Endothelial cell of umbilical vein (primary cell): Measurements from ENCODE around the gene NUTF2.

Source experiments
- MAX ChIP-seq: IDR thresholded peaks from 2 replicates; pipeline ENCODE4 v1.6.1; 2011; ENCODE audit not compliant: insufficient read depth, insufficient read length
- POLR2A ChIP-seq: IDR thresholded peaks from 2 replicates; pipeline ENCODE4 v1.6.1; 2012; ENCODE audit warnings: low read depth, mild to moderate bottlenecking, control low read depth, low read length
- POLR2AphosphoS5 ChIP-seq: IDR thresholded peaks from 2 replicates; pipeline ENCODE4 v1.6.1; 2012; ENCODE audit warnings: low read depth, mild to moderate bottlenecking, control low read depth, low read length, moderate library complexity; ENCODE audit not compliant: insufficient read depth
- TF ChIP-seq, protein P1 (sequence below), 2 donors: IDR thresholded peaks; 1 replicate in 1 of 2; 2 replicates in 1 of 2; pipeline ENCODE4 v1.5.1; 2011; ENCODE audit warnings: low read length in 2 of 2, mild to moderate bottlenecking in 2 of 2, moderate library complexity in 2 of 2, control low read depth in 1 of 2, inconsistent platforms in 1 of 2, low read depth in 1 of 2; ENCODE audit not compliant: insufficient read depth in 1 of 2; ENCODE audit errors: extremely low read depth in 1 of 2

- TF ChIP-seq POLR2A: no peak
- TF ChIP-seq POLR2AphosphoS5: no peak
- TF ChIP-seq, protein P1, sequence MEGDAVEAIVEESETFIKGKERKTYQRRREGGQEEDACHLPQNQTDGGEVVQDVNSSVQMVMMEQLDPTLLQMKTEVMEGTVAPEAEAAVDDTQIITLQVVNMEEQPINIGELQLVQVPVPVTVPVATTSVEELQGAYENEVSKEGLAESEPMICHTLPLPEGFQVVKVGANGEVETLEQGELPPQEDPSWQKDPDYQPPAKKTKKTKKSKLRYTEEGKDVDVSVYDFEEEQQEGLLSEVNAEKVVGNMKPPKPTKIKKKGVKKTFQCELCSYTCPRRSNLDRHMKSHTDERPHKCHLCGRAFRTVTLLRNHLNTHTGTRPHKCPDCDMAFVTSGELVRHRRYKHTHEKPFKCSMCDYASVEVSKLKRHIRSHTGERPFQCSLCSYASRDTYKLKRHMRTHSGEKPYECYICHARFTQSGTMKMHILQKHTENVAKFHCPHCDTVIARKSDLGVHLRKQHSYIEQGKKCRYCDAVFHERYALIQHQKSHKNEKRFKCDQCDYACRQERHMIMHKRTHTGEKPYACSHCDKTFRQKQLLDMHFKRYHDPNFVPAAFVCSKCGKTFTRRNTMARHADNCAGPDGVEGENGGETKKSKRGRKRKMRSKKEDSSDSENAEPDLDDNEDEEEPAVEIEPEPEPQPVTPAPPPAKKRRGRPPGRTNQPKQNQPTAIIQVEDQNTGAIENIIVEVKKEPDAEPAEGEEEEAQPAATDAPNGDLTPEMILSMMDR (IDR thresholded peaks at IDR 0.05; ENCODE audit: extremely low read depth in 1 of 2, insufficient read depth in 1 of 2, low read depth in 1 of 2, low read length in 2 of 2): no peak
- no peak for TF ChIP-seq MAX
Measured at GRCh38 chr16:67856927-67857546, 10.3 kb downstream of the NUTF2 start.
